HEK293 (cell line): Measurements from ENCODE around the gene DOCK3.
"Not testable (repeated sequence)": the region's sequence is repeated elsewhere in the genome, so short reads cannot be mapped to it uniquely, and the experiment has no call there.

ENCODE experiments used
- CTCF ChIA-PET: fragments of 350-600 bp; formaldehyde crosslinking; extraction: SDS; loops from one replicate; lab custom pipeline; 2021; ENCODE audit warnings: antibody characterized with exemption; lab: Yijun Ruan, JAX
- POLR2A ChIA-PET: fragments of 300-600 bp; formaldehyde crosslinking; extraction: SDS; loops from one replicate; lab custom pipeline; 2020; ENCODE audit warnings: antibody characterized with exemption, inconsistent platforms; lab: Yijun Ruan, JAX
- H3K27ac ChIP-seq: fragments of 200-500 bp; sonication (Bioruptor generic); 2 replicates; pipeline ENCODE4 v1.5.1; 2014; ENCODE audit warnings: low read depth, low read length, control low read depth, inconsistent platforms; ENCODE audit errors: extremely low read depth
- H3K36me3 ChIP-seq, 2 experiments: fragments of 200-500 bp in 1 of 2; sonication (Bioruptor generic) in 1 of 2; 1 replicate in 1 of 2; 2 replicates in 1 of 2; pipeline ENCODE4 v1.5.1; 2014 to 2017; ENCODE audit warnings: inconsistent platforms in 2 of 2, low read length in 2 of 2; ENCODE audit not compliant: control insufficient read depth in 2 of 2, insufficient read depth in 1 of 2
- H3K4me1 ChIP-seq: fragments of 200-500 bp; sonication (Bioruptor generic); 2 replicates; pipeline ENCODE4 v1.5.1; 2014; ENCODE audit warnings: mild to moderate bottlenecking, low read length, inconsistent platforms; ENCODE audit not compliant: control insufficient read depth, insufficient read depth
- H3K4me3 ChIP-seq: 2 replicates; pipeline ENCODE4 v1.5.1; 2011; ENCODE audit warnings: low read depth, mild to moderate bottlenecking, control low read depth, low read length, moderate library complexity
- H3K9me3 ChIP-seq: fragments of 200-500 bp; sonication (Bioruptor generic); 2 replicates; pipeline ENCODE4 v1.5.1; 2014; ENCODE audit warnings: low read depth, low read length, inconsistent platforms; ENCODE audit not compliant: control insufficient read depth, insufficient read depth
- BCL6B ChIP-seq: fragments of 450-650 bp; formaldehyde crosslinking; IDR thresholded peaks from 2 replicates; pipeline ENCODE4 v1.5.1; 2017; ENCODE audit warnings: missing biosample characterization, missing genetic modification characterization
- EGR2 ChIP-seq: fragments of 450-650 bp; formaldehyde crosslinking; IDR thresholded peaks from 2 replicates; pipeline ENCODE4 v1.5.1; 2016; ENCODE audit warnings: low read depth, missing biosample characterization, missing genetic modification characterization
- HOXD13 ChIP-seq: sonication (generic); formaldehyde crosslinking; IDR thresholded peaks from 2 replicates; pipeline ENCODE4 v1.8.0; 2022; ENCODE audit warnings: missing genetic modification reagents, borderline replicate concordance
- KLF1 ChIP-seq: fragments of 450-650 bp; formaldehyde crosslinking; IDR thresholded peaks from 2 replicates; pipeline ENCODE4 v1.5.1; 2016; ENCODE audit warnings: missing biosample characterization, missing genetic modification characterization
- MEIS1 ChIP-seq: sonication (generic); formaldehyde crosslinking; IDR thresholded peaks from 2 replicates; pipeline ENCODE4 v1.8.1; 2022; ENCODE audit warnings: missing genetic modification reagents, mild to moderate bottlenecking, borderline replicate concordance
- TSHZ1 ChIP-seq: fragments of 450-650 bp; formaldehyde crosslinking; IDR thresholded peaks from 2 replicates; pipeline ENCODE4 v1.5.1; 2016; ENCODE audit warnings: missing biosample characterization, missing genetic modification characterization, borderline replicate concordance
- ZFHX2 ChIP-seq: fragments of 450-650 bp; formaldehyde crosslinking; conservative IDR thresholded peaks from 2 replicates; pipeline ENCODE4 v1.5.1; 2016; ENCODE audit warnings: missing biosample characterization, missing genetic modification characterization
- ZNF2 ChIP-seq: fragments of 450-650 bp; formaldehyde crosslinking; IDR thresholded peaks from 2 replicates; pipeline ENCODE4 v1.5.1; 2016; ENCODE audit warnings: missing biosample characterization, missing genetic modification characterization
- ZNF26 ChIP-seq: fragments of 450-650 bp; formaldehyde crosslinking; IDR thresholded peaks from 2 replicates; pipeline ENCODE4 v1.5.1; 2016; ENCODE audit warnings: missing biosample characterization, missing genetic modification characterization
- ZNF311 ChIP-seq: fragments of 450-650 bp; formaldehyde crosslinking; IDR thresholded peaks from 2 replicates; pipeline ENCODE4 v1.5.1; 2017; ENCODE audit warnings: missing biosample characterization, missing genetic modification characterization, borderline replicate concordance
- ZNF426 ChIP-seq: fragments of 450-650 bp; formaldehyde crosslinking; IDR thresholded peaks from 2 replicates; pipeline ENCODE4 v1.5.1; 2017; ENCODE audit warnings: missing biosample characterization, missing genetic modification characterization, mild to moderate bottlenecking, inconsistent platforms, moderate library complexity
- ZNF473 ChIP-seq: fragments of 450-650 bp; formaldehyde crosslinking; IDR thresholded peaks from 2 replicates; pipeline ENCODE4 v1.5.1; 2017; ENCODE audit warnings: missing biosample characterization, missing genetic modification characterization
- ZNF747 ChIP-seq: fragments of 450-650 bp; formaldehyde crosslinking; IDR thresholded peaks from 2 replicates; pipeline ENCODE4 v1.5.1; 2016; ENCODE audit warnings: missing biosample characterization, missing genetic modification characterization
- ZSCAN5A ChIP-seq: fragments of 450-650 bp; formaldehyde crosslinking; IDR thresholded peaks from 2 replicates; pipeline ENCODE4 v1.5.1; 2016; ENCODE audit warnings: missing biosample characterization, missing genetic modification characterization
- TF ChIP-seq, protein P1 (sequence below): fragments of 450-650 bp; formaldehyde crosslinking; IDR thresholded peaks from 2 replicates; pipeline ENCODE4 v1.5.1; 2016; ENCODE audit warnings: missing biosample characterization, missing genetic modification characterization
- TF ChIP-seq, protein P2 (sequence below): fragments of 450-650 bp; formaldehyde crosslinking; IDR thresholded peaks from 2 replicates; pipeline ENCODE4 v1.5.1; 2016; ENCODE audit warnings: missing biosample characterization, missing genetic modification characterization

Gene DOCK3

DNA sequence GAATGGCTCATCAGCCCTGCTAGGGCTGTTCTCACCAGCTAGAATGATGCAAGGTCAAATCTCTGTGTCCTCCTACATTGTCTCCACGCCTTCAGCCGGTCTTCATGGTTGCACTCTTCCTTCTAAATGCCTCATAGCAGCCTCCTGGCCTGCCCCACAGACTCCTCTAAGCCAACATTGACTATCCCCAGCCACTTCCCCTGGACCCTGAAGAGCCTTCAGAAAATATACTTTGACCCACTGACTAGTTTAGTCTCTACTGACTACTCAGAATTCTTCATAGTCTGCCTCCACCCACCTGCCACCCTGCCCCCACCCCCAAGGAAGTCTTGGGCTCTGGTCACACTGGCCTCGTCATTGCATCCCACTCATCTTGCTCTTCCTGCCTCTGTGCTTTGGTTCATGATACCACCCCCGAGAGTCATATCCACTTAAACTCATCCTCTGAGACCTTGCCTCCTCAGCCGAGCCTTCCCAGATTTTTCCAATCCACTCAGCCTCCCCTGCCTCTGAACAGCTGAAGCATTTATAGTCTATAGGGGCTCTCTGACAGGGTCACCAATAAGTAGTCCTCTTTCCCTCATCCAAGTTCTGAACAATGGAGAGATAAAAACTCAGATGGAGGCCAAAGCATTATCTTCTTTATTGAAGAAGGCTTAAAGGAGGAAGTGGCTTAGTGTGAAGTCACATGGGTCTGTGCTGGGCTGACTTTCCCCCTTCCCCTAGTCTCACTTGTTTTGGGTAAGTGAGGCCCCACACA is 9.5 kb upstream of the DOCK3 start:
- no peak overlapping the region for H3K4me3 ChIP-seq
- H3K36me3 ChIP-seq, result no peaks in the 10 kb centered on the region
- H3K27ac ChIP-seq, result no peak overlapping the region
- H3K4me1 ChIP-seq, result no peaks in the 10 kb centered on the region
- CTCF ChIA-PET, result no interaction called here
- TF ChIP-seq HOXD13 (CRISPR knock-in tag) (no peak), ZSCAN5A (tag by site-specific recombination) (no peak), ZNF2 (tag by site-specific recombination) (no peak), ZNF747 (tag by site-specific recombination) (no peak), ZFHX2 (tag by site-specific recombination) (peak; percentile 64), EGR2 (tag by site-specific recombination) (peak; percentile 85), ZNF426 (no peak), ZNF311 (tag by site-specific recombination) (no peak), ZNF26 (tag by site-specific recombination) (no peak), BCL6B (tag by site-specific recombination) (no peak), KLF1 (no peak)
- TF ChIP-seq, protein P1, sequence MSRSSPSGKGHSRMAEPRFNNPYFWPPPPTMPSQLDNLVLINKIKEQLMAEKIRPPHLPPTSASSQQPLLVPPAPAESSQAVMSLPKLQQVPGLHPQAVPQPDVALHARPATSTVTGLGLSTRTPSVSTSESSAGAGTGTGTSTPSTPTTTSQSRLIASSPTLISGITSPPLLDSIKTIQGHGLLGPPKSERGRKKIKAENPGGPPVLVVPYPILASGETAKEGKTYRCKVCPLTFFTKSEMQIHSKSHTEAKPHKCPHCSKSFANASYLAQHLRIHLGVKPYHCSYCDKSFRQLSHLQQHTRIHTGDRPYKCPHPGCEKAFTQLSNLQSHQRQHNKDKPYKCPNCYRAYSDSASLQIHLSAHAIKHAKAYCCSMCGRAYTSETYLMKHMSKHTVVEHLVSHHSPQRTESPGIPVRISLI (tag by site-specific recombination), result no peak
- POLR2A ChIA-PET, result no interaction called here
- no peaks in the 10 kb centered on the region for H3K9me3 ChIP-seq

DNA sequence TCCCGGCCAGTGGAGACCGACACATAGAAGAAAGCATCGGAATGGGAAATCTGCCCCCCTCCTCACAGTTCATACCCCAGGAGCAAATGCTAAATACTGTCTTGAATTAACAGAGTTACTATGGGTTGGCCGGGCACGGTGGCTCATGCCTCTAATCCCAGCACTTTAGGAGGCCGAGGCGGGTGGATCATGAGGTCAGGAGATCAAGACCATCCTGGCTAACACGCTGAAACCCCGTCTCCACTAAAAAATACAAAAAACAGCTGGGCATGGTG is 8.9 kb upstream of the DOCK3 start:
- H3K27ac ChIP-seq, POLR2A ChIA-PET, H3K9me3 ChIP-seq, H3K4me1 ChIP-seq, H3K36me3 ChIP-seq, H3K4me3 ChIP-seq: not testable (repeated sequence)
- CTCF ChIA-PET, result interaction anchor here (0.8 kb wide), 1 partner anchor 9 kb away, joined by 5 read pairs; the partner anchor contains the start of gene DOCK3

GRCh38 chr3:50666837-50667236 is 7.9 kb upstream of the DOCK3 start:
- H3K4me3 ChIP-seq, result no peak overlapping the region
- CTCF ChIA-PET, result interaction anchor here (0.9 to 1.3 kb wide), 2 partner anchors 14 to 51 kb away, joined by 5 read pairs; no protein-coding TSS in a partner anchor
- POLR2A ChIA-PET, result no interaction called here
- TF ChIP-seq, protein P2, sequence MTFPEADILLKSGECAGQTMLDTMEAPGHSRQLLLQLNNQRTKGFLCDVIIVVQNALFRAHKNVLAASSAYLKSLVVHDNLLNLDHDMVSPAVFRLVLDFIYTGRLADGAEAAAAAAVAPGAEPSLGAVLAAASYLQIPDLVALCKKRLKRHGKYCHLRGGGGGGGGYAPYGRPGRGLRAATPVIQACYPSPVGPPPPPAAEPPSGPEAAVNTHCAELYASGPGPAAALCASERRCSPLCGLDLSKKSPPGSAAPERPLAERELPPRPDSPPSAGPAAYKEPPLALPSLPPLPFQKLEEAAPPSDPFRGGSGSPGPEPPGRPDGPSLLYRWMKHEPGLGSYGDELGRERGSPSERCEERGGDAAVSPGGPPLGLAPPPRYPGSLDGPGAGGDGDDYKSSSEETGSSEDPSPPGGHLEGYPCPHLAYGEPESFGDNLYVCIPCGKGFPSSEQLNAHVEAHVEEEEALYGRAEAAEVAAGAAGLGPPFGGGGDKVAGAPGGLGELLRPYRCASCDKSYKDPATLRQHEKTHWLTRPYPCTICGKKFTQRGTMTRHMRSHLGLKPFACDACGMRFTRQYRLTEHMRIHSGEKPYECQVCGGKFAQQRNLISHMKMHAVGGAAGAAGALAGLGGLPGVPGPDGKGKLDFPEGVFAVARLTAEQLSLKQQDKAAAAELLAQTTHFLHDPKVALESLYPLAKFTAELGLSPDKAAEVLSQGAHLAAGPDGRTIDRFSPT (tag by site-specific recombination), result no peak
- TF ChIP-seq TSHZ1 (no peak), ZNF473 (no peak), MEIS1 (CRISPR knock-in tag) (no peak), EGR2 (tag by site-specific recombination) (no peak)

More at GRCh38 chr3:50666837-50667236, 7.9 kb upstream of the DOCK3 start:
- Histone ChIP-seq H3K4me1 (peaks cover 5% of the 10 kb centered on the region), H3K27ac (no peak overlapping the region), H3K36me3 (no peaks in the 10 kb centered on the region), H3K9me3 (no peaks in the 10 kb centered on the region)
